DOHH2 (cell line): ENCODE results near the gene KLHL36.

Experiments used
- EZH2phosphoT487 ChIP-seq: fragments of 200-600 bp; sonication (generic); IDR thresholded peaks from 2 replicates; pipeline ENCODE4 v1.6.1; 2017; ENCODE audit warnings: borderline replicate concordance, mild to moderate bottlenecking, antibody characterized with exemption, low read length, moderate library complexity, mixed read lengths
- TF ChIP-seq, protein P1 (sequence below): fragments of 200-600 bp; sonication (generic); IDR thresholded peaks from one replicate; pipeline ENCODE4 v1.5.1; 2014; ENCODE audit warnings: antibody characterized with exemption, mild to moderate bottlenecking, low read depth, low read length; ENCODE audit not compliant: poor library complexity, severe bottlenecking

GRCh38 chr16:84660973-84661372 is 12.7 kb downstream of the KLHL36 start:
- TF ChIP-seq, protein P1, sequence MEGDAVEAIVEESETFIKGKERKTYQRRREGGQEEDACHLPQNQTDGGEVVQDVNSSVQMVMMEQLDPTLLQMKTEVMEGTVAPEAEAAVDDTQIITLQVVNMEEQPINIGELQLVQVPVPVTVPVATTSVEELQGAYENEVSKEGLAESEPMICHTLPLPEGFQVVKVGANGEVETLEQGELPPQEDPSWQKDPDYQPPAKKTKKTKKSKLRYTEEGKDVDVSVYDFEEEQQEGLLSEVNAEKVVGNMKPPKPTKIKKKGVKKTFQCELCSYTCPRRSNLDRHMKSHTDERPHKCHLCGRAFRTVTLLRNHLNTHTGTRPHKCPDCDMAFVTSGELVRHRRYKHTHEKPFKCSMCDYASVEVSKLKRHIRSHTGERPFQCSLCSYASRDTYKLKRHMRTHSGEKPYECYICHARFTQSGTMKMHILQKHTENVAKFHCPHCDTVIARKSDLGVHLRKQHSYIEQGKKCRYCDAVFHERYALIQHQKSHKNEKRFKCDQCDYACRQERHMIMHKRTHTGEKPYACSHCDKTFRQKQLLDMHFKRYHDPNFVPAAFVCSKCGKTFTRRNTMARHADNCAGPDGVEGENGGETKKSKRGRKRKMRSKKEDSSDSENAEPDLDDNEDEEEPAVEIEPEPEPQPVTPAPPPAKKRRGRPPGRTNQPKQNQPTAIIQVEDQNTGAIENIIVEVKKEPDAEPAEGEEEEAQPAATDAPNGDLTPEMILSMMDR: no peak
- TF ChIP-seq EZH2phosphoT487: no peak
